NCI-H1930 (cell line): ENCODE measurements around the gene JMY.

Experiments
- DNase-seq, 2 experiments: peaks; one replicate each; lab custom pipeline; 2025; lab: John Stamatoyannopoulos, UW

Gene JMY

DNA sequence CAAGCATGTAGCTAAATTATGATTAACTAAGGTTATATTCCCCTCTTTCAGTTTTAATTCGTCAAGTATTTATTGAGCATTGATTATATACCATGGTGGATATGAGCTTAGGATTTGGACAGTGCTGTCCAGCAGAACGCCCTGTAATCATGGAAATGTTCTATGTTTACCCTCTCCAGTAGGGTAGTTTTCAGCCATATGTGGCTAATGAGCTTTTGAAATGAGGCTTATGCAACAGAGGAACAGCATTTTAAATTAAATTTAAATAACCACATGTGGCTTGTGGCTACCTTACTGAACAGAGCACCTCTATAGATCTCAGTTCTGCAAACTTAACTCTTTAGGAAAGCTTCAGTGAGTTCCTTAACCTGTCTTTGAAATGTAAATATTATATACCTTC, 59.1 kb downstream of the JMY start:
- DNase-seq, result no peak

DNA sequence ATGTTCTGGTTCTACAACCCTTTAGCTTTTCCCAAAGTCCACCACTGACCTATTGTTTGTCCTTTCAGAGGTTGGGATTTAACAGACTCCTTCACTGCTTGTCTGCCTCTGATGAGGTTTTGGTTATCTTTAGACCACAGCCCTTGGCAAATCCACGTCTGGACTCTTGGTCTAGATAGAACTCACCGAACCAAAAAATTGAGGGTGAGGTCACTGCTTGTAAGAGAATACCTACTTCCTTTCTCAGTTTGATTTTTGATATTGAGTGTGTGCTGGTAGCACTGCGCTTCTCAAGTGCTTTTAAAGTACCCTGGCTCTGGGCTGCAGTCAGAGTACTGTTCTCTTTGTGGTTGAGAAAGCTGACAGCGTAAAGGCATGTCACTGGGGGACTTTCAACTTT, 61.7 kb downstream of the JMY start:
- no peak for DNase-seq

DNA sequence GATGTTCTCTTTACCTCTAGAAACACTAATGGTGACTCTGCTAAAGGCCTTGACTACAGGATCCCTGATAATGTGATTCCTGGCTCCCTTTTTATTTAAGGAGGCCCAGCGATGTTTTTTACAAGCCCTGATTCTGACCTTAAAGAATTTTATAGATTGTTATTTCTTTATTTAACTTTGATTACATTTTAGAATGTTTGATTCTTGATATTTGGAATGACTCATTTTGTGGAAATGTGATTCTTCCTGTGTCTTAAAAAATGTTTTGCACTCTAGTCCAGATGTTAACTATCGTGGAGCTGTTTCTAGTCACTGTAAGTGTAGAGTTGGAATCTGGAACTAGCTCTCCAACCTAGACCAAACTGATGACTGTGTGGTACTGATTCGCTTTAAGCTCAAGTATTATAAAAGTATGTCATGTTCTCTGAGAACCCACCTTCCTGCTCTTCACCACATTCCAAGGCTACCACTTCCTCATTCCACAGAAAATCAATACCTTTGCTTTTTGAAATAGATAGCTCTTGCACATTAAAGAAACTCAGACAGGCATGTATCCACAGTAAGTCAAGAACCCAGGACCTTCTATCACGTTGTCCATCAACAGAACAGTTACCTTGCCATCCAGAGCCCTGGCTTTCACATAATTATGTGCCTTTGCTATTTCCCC, 65.2 kb downstream of the JMY start:
- no peak for DNase-seq

DNA sequence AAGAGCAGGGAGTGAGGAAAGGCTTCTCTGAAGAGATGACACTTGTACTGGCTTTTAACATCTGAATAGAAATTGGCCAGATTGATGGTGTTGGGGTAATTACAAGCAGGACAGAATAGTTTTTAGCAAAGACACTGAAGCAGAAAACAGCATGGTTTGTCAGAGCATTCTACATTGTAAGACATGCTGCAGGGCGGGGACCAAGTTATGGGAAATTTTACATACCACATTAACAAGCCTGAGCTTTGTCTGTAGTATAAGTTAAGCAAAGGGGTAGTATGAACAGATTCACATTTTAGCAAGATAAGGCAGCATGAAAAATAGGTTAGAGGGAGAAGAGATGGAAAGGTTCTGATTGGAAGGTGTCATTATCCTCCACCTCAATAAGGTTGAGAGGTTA, 66.5 kb downstream of the JMY start:
- DNase-seq, result no peak

DNA sequence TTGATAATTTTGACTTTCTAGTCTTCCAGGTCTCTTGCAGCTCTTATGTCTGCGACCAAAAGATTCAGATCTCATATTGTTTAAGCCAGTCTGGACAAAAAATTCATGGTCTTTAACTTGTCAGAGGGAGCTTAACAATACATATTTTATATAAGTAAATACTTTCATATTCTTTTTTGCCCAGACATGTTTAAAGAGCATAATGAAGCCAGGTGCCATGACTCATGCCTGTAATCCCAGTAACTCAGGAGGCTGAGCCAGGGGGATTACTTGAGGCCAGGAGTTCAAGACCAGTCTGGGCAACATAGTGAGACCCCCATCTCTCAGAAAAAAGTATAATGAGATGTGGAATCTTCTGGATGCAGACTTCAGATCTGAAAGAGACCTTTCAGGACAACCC, 69.8 kb downstream of the JMY start:
- no peak for DNase-seq

DNA sequence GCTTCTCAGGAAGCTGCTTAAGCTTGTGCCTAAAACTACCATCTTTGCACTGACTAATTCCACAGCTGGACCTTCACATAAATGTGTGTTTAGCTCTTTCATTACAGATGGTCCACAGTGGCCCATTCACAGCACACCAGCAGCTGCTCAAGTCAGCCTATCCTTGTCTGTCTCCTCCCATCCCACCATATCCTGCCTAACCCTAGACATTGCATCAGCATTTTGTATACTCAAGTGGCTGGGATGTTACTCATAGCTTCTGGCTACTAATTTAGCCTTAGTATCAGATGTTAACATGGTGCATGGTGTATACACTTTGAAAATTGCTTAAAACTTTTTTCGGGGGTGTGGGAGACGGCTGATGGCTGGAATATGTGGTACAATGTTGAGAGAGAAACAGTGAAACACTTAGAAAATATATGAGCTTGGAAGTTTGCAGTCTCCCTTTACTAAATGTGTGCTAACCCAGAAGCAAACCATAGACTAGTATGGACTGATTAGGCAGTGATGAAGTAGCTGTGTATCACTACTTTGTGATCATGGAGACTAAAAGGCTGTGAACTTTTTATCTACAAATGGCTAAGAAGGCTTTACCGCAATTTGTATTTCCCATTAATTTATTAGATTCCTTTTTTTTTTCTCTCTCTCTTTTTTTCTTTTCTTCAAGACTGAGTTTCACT, 83.1 kb downstream of the JMY start:
- no peak for DNase-seq

GRCh38 chr5:79329453-79329852, 93.5 kb downstream of the JMY start:
- DNase-seq, result no peak

DNA sequence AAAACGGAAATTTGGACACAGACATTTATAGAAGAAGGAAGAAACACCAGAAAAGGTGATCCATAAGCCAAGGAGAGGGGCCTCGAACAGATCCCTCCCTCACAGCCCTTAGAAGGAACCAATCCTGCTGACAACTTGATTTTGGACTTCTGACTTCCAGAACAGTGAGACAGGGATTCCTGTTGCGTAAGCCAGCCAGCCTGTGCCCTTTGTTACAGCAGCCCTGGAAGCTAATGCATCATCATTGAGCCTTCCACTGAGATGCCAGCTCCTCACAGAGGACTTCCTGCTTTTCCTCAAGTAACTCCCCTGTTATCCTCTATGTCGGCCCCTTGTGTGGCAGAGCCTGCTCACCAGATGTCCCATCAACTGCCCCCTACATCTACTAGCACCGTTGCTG, 94.1 kb downstream of the JMY start:
- no peak for DNase-seq

DNA sequence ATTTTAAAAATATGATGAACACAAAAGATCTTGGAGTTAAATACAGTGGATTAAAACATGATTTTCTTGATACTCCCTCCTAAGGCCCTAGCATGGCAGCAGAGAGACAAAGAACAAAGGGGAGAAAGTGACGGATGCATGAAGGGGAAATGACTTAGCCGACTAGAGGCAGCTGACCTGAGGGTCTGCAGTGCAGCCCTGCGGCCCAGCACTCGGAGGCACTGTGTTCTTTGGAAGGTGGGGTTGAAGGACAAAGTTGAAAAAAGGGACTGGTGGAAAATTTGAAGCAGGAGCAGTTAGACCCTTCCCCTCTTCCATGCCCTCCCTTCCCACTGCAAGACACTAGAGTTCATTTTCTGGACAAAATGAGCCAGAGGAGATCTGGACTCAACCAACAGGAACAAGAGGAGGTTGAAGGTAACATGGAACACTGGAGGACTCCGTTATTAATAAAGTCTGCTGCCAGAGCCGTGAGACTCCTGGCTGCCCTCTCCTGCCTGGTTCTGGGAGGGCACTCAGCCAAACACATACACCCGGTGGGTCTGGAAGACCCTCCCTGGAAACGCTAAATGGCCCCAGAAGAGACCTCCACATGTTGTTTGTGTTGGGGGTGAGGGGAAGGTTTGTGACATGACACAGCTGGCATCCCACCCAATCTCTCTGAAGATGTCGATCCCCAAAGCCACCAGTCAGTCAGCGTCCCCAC, 98.1 kb downstream of the JMY start:
- DNase-seq, result no peak

DNA sequence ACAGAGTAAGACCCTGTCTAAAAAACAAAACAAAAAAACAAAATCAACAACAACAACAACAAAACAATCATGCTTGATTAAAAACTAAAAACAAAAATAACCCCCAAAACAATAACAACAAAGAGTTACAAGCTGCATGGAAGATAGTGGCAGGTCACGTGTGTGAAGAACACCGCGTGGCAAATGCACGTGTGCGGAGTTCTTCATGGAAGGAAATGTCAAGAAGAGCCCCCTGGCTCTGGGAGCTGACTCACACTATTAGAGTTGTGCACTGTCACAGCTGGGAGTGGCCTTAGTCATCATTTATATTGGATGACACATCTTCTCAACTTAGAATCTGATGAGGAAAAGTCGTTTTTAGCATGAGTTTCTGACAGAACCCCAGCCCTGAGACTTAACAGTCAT, 110.5 kb downstream of the JMY start:
- no peak for DNase-seq

DNA sequence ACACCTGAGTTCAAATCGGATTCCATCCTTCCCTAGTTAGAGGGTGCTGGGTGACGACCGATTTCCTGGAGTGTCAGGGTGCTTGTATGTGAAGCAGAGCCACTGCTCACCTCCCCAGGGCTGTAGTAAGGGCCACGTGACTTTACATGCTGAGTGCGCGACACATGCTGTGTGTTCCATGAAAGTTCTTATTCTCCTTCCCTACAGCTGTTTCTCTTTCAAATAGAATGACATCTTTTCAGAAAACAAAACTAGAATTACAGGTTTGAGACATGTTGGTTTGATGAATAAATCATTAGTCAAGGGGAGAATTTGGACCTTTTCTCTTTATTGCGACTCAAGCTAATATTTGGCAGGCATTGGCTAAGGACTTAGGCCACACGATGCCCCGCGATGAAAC, 113.1 kb downstream of the JMY start:
- DNase-seq, result no peak

- no peak for DNase-seq
Observed at GRCh38 chr5:79349881-79350280, 114.0 kb downstream of the JMY start.

GRCh38 chr5:79357398-79357797, 121.5 kb downstream of the JMY start:
- no peak for DNase-seq
